ENCODE measurements around the gene RFFL.
"Not testable (repeated sequence)": the region's sequence is repeated elsewhere in the genome, so short reads cannot be mapped to it uniquely, and the experiment has no call there.

Gene RFFL

DNA sequence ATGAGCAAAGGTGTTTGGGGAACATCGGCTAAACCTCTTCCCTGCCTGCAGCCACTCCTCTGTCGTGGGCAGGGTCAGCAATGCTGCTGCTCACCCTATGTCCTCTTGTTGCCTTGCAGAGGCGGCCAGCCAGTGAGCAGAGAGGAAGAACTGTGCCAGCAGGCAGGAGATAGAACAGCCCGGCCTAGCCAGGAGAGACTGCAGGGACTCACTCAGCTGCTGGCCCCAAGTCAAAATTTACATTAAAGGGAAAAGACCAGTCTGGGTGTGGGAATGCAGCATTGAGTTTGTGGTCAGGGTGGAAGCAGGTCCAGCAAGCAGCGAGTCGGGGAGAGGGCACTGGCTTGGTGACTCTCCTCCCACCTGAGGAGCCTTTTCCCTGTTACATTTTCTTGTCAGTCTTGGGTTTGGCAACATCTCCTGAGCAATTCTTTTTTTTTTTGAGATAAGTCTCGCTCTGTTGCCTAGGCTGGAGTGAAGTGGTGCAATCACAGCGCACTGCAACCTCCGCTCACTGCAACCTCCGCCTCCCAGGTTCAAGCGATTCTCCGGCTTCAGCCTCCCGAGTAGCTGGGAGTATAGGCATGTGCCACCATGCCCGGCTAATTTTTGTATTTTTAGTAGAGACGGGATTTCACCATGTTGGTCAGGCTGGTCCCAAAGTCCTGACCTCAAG is 60.5 kb downstream of the RFFL start:
- DNase-seq, result no peak

GRCh38 chr17:35001549-35001948 is 62.0 kb downstream of the RFFL start:
- no peak for DNase-seq

GRCh38 chr17:35000965-35001364 is 62.5 kb downstream of the RFFL start:
- DNase-seq, result not testable (repeated sequence)

DNA sequence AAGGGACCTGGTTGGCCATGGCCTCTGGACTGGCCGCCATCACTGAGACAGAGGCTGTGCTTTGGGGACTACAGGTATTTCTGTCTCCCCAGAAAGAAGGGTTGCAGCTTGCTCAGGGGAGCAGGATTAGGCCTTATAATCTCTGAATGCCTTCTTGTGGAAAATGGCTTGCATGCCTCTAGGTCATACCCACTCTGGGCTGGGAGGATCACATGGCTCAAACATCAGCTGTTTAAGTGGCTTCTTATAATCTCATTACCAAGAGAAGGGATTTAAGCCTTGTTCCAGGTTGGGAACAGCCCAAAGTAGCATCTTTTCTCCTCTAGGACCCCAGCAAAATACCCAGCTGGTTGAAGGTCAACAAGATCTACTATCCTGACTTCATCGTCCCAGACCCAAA is 64.1 kb downstream of the RFFL start:
- no peak for DNase-seq

DNA sequence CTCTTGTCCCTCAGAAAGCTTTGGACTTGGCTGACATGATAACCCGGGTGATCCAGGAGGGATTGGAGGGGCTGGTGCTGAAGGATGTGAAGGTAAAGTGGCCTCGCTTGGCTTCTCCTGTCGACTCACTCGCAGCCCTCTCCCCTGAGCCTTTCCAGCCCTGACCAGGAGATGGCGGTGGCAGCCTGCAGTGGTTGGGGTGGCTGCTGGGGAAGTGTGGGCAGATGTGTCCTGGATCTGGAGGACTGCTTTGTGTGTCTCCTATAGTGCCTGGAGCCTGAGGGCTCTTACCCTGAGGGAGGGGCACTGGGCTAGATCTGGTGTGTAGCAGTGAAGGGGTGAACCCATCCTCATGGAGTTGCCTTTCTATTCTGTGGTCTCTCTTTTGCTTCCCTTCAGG is 65.3 kb downstream of the RFFL start:
- peak; percentile 51 to 83 (median 67) for DNase-seq

DNA sequence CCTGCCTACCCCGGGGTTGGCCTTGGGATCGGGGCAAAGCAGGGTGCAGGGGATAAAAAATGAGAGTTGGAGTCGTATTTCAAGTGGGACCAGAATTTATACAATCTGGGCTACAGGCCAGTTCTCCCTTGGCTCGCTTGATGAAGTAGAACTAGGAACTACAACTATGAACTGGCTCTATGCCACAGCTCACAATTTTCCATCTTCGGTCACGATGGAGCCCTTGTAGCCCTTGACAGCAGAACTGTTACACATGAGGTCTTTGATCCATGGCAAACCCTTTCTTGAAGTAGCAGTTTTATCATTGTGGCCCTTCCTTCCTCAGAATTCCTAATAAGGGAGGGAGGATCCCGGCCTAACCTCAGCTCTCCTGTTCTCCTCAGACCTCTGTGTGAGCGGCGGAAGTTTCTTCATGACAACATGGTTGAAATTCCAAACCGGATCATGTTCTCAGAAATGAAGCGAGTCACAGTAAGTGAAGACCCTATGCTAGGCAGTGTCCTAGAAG is 66.1 kb downstream of the RFFL start:
- DNase-seq, result no peak

DNA sequence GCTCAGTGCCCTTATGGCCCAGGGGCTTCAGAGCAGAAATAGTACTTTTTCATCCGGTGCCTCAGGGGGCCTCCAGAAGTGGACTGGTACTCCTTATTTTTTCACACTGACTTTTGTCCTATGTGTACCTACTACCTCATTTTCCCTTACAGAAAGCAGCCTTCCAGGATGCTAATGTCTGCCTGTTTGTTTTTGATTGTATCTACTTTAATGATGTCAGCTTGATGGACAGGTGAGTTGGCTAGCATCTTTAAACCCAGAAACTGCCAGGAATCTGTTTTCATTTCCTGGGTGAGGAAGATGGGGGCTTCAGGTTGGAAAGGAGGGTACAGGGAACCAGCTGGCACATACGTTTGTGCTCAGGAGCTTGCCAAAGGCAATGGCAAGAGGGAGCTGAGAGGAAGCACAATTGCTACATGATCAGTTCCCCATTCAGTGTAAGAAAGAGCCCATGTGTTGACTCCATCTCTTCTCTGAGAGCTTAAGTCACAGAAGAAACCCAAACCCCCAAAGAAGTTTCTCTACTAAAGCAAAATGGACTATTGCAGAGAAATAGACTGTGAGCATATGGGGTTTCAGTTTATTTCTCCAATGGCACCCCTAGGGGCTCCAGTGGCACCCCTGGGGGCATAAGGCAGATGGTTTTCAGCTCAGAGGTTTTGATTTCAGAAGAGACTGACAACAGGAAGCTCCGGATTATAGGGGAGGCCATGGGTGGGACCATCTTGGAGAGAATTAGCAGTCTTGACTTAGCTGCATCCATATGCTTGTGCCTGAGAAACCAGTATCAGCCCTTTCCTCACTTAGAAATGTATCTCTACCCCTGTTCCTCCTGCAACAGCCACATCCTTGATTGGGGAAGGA is 66.9 kb downstream of the RFFL start:
- DNase-seq, result no peak

DNA sequence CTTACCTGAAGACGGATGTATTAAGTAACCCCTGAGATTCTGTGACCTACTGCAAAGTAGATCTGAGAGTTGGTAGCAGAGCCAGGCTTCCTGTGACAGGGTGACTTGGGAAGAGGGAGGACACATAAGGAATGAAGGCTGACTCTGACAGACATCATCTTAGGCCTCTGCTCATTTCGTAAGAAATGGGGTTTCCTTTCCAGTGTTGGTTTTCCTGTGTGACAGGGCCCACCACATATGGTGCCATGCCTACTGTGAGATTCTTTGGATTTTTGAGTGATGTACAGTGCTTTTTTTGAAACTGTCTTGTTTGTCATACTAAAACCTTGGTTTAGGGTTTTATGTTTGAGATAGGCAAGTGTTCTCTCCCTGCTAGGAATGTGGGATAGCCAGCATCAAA is 70.5 kb downstream of the RFFL start:
- DNase-seq, result no peak

DNA sequence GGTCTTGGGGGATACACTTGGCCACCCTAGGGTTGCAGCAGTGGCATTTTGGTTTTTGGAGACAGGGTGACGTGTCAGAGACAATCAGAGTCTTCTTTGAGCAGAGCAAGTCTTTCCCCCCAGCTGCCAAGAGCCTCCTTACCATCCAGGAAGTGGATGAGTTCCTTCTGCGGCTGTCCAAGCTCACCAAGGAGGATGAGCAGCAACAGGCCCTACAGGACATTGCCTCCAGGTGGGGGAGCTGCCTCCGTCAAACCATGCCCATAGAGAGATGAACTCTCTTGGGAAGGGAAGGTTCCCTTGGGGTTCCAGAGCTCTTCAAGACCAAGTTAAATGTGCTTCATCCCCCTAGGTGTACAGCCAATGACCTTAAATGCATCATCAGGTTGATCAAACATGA is 71.9 kb downstream of the RFFL start:
- no peak for DNase-seq

GRCh38 chr17:34990921-34991365 is 72.6 kb downstream of the RFFL start:
- DNase-seq, result peak in 1 of 5 experiments; percentile 40

- no peak for DNase-seq
These were observed 74.0 kb downstream of the RFFL start for GRCh38 chr17:34989473-34989872.

- DNase-seq, result no peak
These were observed 74.9 kb downstream of the RFFL start for GRCh38 chr17:34988644-34989043.

DNA sequence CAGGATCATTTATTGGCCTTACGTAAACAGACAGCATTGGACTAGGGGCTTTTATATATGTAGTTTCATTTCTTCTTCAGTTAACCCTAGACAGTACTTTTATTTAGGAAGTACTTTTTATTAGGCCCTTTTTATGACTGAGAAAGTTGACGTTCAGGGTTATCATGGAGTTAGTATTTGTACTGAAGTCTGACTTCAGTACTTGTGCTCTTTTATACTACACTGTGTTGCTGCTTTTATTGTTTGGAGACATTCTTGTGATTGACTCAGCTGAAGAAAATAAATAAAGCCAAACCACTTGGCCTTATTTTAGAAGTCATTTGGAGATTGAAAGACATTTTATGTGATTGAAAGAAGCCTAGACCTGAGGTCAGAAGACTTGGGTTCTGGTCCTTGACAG is 76.3 kb downstream of the RFFL start:
- no peak for DNase-seq

GRCh38 chr17:34981538-34982241 is 81.8 kb downstream of the RFFL start:
- peak in 1 of 5 experiments; percentile 56 for DNase-seq

- DNase-seq, result peak; percentile 19 to 93 (median 64)
These were observed 82.6 kb downstream of the RFFL start for GRCh38 chr17:34980681-34981537.

DNA sequence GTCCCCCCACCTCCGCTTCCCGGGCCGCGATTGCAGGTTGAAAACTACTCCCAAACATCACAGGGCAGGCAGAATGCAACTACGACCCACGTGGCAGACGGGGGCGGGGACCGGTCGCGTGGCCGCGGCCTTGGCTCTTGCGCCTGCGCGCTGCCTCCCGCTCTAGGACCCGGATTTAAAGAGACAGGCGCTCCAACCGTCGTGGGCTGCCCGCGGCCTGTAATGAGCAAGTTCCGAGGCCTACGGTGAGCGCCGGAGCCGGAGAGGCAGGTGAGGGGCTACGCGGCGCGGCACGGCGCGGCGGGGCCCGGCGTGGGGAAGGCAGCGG is 83.2 kb downstream of the RFFL start, which contains the start of gene LIG3:
TSS of gene LIG3 (plus strand) at position 160 of the 328 bp plus-strand sequence. CDS start 2,494 bp downstream, outside the sequence.
- DNase-seq, result peak; percentile 85 to 93 (median 91)

DNA sequence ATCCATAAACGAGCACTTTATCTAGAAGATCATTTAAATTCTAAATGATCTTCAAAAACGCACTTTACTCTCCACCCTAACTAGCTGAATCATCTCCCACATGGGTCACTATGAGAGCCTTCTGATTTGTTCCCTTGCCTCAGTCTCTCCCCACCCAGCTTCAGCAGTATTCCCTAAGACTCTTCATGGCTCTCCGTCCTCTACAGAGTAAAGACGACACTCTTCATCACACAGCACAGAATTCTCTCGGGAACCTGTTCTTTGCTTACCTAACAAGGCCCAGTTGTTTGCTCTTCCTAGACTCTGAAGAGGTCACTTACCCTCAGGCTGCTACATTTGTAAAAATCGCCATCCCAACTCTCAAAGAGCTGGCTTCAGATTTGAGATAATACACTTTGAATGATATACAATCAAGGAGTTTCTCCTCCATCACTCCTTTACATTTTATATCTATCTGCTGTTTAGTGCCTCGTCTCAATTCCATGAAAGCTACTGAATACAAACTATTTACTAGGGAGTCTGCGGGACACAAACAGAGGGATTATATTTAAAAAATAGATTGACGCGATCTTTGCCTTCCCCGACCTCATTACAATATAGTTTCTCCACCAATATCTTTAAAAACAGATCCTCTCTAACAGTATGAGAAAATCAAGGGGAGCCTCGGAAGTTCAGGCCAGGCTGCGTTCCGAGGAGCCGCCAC is 83.7 kb downstream of the RFFL start:
- DNase-seq, result no peak

- no peak for DNase-seq
These were observed 84.4 kb downstream of the RFFL start for GRCh38 chr17:34979153-34979552.

DNA sequence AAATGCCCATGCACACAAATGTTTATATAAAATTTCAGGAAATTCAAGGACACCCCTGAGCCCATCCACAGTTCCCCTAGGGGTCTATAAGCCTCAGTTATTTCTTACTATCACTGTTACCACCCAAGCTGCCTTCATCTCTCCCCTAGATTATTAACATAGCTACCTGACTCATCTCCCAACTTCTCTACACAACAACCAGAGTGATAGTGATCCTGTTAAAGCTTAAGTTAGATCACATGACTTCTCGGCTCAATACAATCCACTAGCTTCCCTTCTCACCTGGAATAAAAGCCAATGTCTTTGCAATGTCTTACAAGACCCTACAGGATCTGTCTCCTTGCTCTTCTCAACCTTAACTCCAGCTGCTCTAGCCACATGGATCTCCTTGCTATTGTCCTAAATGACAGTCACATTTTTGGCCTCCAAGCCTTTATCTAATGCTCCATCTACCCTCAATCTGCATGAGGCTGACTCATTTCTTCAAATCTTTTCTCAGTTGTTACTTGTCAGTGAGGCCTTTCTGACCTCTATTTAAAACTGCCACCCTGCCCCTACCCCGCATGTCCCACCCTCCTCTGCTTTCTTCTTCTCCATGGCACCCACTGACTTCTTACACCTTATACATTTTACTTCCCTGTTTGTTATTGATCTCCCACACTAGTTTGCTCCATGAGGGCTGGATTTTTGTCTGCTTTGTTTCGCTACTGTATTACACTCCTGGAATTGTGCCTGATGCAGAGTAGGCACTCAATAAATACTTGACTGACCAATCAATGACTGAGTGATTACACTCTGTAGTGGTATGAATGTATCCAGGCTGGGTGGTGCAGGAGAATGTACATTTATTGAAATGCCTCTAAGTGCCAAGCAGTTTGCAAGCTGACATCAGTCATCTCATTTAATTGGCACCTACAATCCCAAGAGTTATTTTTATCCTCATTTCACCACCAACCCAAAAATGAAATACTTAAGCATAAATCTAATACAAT is 88.4 kb downstream of the RFFL start:
- peak in 1 of 5 experiments; percentile 92 for DNase-seq

DNA sequence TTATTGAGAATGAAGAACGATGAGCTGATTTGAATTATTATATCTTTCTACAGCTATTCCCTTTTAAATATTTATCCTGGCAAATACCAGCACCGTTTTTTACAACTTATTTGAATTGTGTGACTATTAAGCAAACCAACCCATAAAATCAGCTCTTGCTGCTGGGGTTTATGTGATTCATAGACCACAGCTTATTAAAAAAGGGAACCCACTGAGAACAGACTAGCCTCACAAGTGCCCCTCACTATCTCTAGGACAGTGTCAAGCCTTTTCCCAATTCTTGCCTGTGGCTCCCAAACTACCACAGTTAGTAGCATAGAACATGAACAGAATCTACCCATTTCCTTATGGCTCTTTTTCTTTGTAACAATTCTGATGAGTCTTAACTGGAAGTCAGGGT is 89.3 kb downstream of the RFFL start:
- peak in 1 of 5 experiments; percentile 45 for DNase-seq

Data from T-helper 2 cell (primary cell).